GM23338 (cell line): ENCODE results near the gene FHIT. TPM values are rescaled to one million over a fixed set of nuclear protein-coding genes. Genes with fewer than 3 reads are reported as not detected.

ENCODE experiments used
- ATAC-seq: fragments of 200-7000 bp; cut with Tn5 transposase; 3 replicates; pipeline ENCODE4 v1.9.1; 2020
- DNase-seq: peaks from one replicate; pipeline ENCODE4 v3.0.0-alpha.2; 2015; ENCODE audit warnings: low spot score
- H2AFZ ChIP-seq: fragments of 200-600 bp; sonication (generic); 2 replicates; pipeline ENCODE4 v1.8.0; 2016; ENCODE audit warnings: antibody characterized with exemption, mild to moderate bottlenecking, moderate library complexity
- H3F3A ChIP-seq: fragments of 200-600 bp; sonication (generic); replicated peaks from 2 replicates; pipeline ENCODE4 v1.8.0; 2017; ENCODE audit warnings: antibody characterized with exemption, mixed run types, low read depth
- H3K27ac ChIP-seq: fragments of 200-600 bp; sonication (generic); 2 replicates; pipeline ENCODE4 v1.6.1; 2016; ENCODE audit warnings: low read depth
- H3K27me3 ChIP-seq: fragments of 200-600 bp; sonication (generic); 2 replicates; pipeline ENCODE4 v1.8.0; 2016; ENCODE audit warnings: mild to moderate bottlenecking, mixed run types, moderate library complexity; ENCODE audit not compliant: insufficient read depth
- H3K36me3 ChIP-seq: fragments of 200-600 bp; sonication (generic); 2 replicates; pipeline ENCODE4 v1.8.0; 2016; ENCODE audit warnings: mild to moderate bottlenecking; ENCODE audit not compliant: insufficient read depth
- H3K4me1 ChIP-seq: fragments of 200-600 bp; sonication (generic); 2 replicates; pipeline ENCODE4 v1.8.0; 2016; ENCODE audit warnings: mild to moderate bottlenecking, moderate library complexity; ENCODE audit not compliant: insufficient read depth
- H3K4me2 ChIP-seq: fragments of 200-600 bp; sonication (generic); 2 replicates; pipeline ENCODE4 v1.7.1; 2017; ENCODE audit warnings: mixed run types
- H3K4me3 ChIP-seq: fragments of 200-600 bp; sonication (generic); 2 replicates; pipeline ENCODE4 v1.6.1; 2016; ENCODE audit warnings: mixed run types
- H3K79me2 ChIP-seq: fragments of 200-600 bp; sonication (generic); replicated peaks from 2 replicates; pipeline ENCODE4 v1.8.0; 2017; ENCODE audit warnings: mild to moderate bottlenecking; ENCODE audit not compliant: insufficient read depth
- H3K9me2 ChIP-seq: fragments of 200-600 bp; sonication (generic); 2 replicates; pipeline ENCODE4 v1.8.0; 2017; ENCODE audit not compliant: insufficient read depth
- H4K20me1 ChIP-seq: fragments of 200-600 bp; sonication (generic); replicated peaks from 2 replicates; pipeline ENCODE4 v1.8.0; 2017; ENCODE audit warnings: mild to moderate bottlenecking; ENCODE audit not compliant: insufficient read depth
- H3K27ac Mint-ChIP-seq: 2 replicates; pipeline ENCODE4 v1.8.0; 2020; ENCODE audit warnings: inconsistent platforms, mild to moderate bottlenecking, moderate library complexity, mixed read lengths
- H3K27me3 Mint-ChIP-seq: 3 replicates; pipeline ENCODE4 v1.8.0; 2022; ENCODE audit warnings: low read depth, mild to moderate bottlenecking, moderate library complexity, mixed read lengths, inconsistent platforms; ENCODE audit not compliant: insufficient read depth, poor library complexity
- H3K36me3 Mint-ChIP-seq: 3 replicates; pipeline ENCODE4 v1.8.0; 2021; ENCODE audit warnings: low read depth, mild to moderate bottlenecking, inconsistent platforms, moderate library complexity, mixed read lengths
- H3K4me1 Mint-ChIP-seq: 3 replicates; pipeline ENCODE4 v1.8.0; 2020; ENCODE audit warnings: mild to moderate bottlenecking, inconsistent platforms, mixed read lengths
- H3K4me3 Mint-ChIP-seq: 3 replicates; pipeline ENCODE4 v1.8.0; 2021; ENCODE audit warnings: moderate library complexity, mild to moderate bottlenecking, inconsistent platforms, mixed read lengths
- H3K9me3 Mint-ChIP-seq: 3 replicates; pipeline ENCODE4 v1.8.0; 2020; ENCODE audit warnings: moderate library complexity, mild to moderate bottlenecking, inconsistent platforms, mixed read lengths
- CREB1 ChIP-seq: fragments of 250-450 bp; sonication (Bioruptor Pico); IDR thresholded peaks from 2 replicates; pipeline ENCODE4 v1.5.0; 2020; ENCODE audit warnings: low read depth, mild to moderate bottlenecking, moderate library complexity
- EZH2 ChIP-seq: fragments of 200-600 bp; sonication (generic); IDR thresholded peaks from one replicate; pipeline ENCODE4 v1.8.0; 2017; ENCODE audit warnings: antibody characterized with exemption, mild to moderate bottlenecking, low read depth; ENCODE audit not compliant: unreplicated experiment
- NANOG ChIP-seq: IDR thresholded peaks from 2 replicates; pipeline ENCODE4 v1.6.1; 2016; ENCODE audit warnings: antibody characterized with exemption, borderline replicate concordance
- STAT1 ChIP-seq: IDR thresholded peaks from one replicate; pipeline ENCODE4 v1.6.1; 2016; ENCODE audit warnings: antibody characterized with exemption; ENCODE audit not compliant: unreplicated experiment
- polyA plus RNA-seq: library from polyadenylated mRNA; unstranded; fragments of >200 nt; fragmentation: Nextera tagmentation; extraction: Ambion mirVana; gene quantifications from 2 replicates; pipeline ENCODE4 v1.2.1, GENCODE V29; 2016
- total RNA-seq: library from RNA; depleted of rRNA; stranded (reverse); fragments of >200 nt; shearing (Covaris generic); gene quantifications from 2 replicates; pipeline ENCODE4 v1.2.3, GENCODE V29; 2014
- TF ChIP-seq, protein P1 (sequence below): fragments of 250-450 bp; sonication (Bioruptor Pico); IDR thresholded peaks from 2 replicates; pipeline ENCODE4 v1.5.0; 2020; ENCODE audit warnings: mild to moderate bottlenecking, moderate library complexity

The FHIT gene
- total and polyA plus RNA-seq, 2 experiments from 2014 or later: 3.0 to 8.3 TPM

GRCh38 chr3:61169621-61170251 lies 81.5 kb downstream of the FHIT start (continued):
- TF ChIP-seq, protein P1, sequence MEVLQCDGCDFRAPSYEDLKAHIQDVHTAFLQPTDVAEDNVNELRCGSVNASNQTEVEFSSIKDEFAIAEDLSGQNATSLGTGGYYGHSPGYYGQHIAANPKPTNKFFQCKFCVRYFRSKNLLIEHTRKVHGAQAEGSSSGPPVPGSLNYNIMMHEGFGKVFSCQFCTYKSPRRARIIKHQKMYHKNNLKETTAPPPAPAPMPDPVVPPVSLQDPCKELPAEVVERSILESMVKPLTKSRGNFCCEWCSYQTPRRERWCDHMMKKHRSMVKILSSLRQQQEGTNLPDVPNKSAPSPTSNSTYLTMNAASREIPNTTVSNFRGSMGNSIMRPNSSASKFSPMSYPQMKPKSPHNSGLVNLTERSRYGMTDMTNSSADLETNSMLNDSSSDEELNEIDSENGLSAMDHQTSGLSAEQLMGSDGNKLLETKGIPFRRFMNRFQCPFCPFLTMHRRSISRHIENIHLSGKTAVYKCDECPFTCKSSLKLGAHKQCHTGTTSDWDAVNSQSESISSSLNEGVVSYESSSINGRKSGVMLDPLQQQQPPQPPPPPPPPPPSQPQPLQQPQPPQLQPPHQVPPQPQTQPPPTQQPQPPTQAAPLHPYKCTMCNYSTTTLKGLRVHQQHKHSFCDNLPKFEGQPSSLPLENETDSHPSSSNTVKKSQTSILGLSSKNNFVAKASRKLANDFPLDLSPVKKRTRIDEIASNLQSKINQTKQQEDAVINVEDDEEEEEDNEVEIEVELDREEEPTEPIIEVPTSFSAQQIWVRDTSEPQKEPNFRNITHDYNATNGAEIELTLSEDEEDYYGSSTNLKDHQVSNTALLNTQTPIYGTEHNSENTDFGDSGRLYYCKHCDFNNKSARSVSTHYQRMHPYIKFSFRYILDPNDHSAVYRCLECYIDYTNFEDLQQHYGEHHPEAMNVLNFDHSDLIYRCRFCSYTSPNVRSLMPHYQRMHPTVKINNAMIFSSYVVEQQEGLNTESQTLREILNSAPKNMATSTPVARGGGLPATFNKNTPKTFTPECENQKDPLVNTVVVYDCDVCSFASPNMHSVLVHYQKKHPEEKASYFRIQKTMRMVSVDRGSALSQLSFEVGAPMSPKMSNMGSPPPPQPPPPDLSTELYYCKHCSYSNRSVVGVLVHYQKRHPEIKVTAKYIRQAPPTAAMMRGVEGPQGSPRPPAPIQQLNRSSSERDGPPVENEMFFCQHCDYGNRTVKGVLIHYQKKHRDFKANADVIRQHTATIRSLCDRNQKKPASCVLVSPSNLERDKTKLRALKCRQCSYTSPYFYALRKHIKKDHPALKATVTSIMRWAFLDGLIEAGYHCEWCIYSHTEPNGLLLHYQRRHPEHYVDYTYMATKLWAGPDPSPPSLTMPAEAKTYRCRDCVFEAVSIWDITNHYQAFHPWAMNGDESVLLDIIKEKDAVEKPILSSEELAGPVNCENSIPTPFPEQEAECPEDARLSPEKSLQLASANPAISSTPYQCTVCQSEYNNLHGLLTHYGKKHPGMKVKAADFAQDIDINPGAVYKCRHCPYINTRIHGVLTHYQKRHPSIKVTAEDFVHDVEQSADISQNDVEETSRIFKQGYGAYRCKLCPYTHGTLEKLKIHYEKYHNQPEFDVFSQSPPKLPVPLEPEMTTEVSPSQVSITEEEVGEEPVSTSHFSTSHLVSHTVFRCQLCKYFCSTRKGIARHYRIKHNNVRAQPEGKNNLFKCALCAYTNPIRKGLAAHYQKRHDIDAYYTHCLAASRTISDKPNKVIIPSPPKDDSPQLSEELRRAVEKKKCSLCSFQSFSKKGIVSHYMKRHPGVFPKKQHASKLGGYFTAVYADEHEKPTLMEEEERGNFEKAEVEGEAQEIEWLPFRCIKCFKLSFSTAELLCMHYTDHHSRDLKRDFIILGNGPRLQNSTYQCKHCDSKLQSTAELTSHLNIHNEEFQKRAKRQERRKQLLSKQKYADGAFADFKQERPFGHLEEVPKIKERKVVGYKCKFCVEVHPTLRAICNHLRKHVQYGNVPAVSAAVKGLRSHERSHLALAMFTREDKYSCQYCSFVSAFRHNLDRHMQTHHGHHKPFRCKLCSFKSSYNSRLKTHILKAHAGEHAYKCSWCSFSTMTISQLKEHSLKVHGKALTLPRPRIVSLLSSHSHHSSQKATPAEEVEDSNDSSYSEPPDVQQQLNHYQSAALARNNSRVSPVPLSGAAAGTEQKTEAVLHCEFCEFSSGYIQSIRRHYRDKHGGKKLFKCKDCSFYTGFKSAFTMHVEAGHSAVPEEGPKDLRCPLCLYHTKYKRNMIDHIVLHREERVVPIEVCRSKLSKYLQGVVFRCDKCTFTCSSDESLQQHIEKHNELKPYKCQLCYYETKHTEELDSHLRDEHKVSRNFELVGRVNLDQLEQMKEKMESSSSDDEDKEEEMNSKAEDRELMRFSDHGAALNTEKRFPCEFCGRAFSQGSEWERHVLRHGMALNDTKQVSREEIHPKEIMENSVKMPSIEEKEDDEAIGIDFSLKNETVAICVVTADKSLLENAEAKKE (CRISPR knock-in tag): no peak
- no peak for TF ChIP-seq CREB1
- TF ChIP-seq NANOG: no peak

DNA sequence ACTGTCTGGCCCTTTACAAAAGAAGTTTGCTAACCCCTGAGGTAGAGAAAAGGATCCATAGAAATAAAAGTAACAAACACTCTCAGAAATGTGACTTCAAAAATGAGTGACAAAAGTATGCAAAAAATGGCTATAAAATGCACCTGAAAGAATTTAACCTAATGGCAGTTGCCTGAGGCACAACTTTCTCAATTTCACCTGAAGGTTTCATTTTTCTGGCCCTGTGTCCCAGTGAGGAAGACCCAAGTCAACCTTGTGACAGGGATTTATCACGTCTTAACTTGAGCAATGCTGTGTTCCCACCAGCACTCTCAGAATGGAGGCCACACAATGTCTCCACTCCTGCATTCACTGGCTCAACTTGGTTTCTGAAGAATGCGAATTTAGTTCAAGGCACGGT lies 83.0 kb downstream of the FHIT start:
- no peaks in the 10 kb centered on the region for H3K27me3 Mint-ChIP-seq
- H3K27ac Mint-ChIP-seq: no peak overlapping the region
- H3K4me3 Mint-ChIP-seq: no peak overlapping the region
- Histone ChIP-seq H3K4me3 (no peak overlapping the region), H4K20me1 (no peaks in the 10 kb centered on the region), H3K4me1 (peaks cover 11% of the 10 kb centered on the region), H3K27me3 (no peaks in the 10 kb centered on the region), H3K36me3 (no peaks in the 10 kb centered on the region), H3F3A (no peaks in the 10 kb centered on the region), H3K9me2 (peaks cover 3% of the 10 kb centered on the region; the same call in 1 of the 2 replicates), H2AFZ (no peak overlapping the region), H3K79me2 (no peaks in the 10 kb centered on the region), H3K27ac (0 out of 2 replicates have a peak overlapping the region, but pooled peaks have one; percentile 36), H3K4me2 (no peak overlapping the region)
- TF ChIP-seq EZH2 (no peak), STAT1 (no peak)
- DNase-seq: peak; percentile 9
- peaks cover 17% of the 10 kb centered on the region for H3K4me1 Mint-ChIP-seq
- ATAC-seq: no peak
- peaks cover 6% of the 10 kb centered on the region; the same call in 1 of the 3 replicates for H3K9me3 Mint-ChIP-seq
- peaks cover 22% of the 10 kb centered on the region for H3K36me3 Mint-ChIP-seq
